Hepatocyte (in vitro differentiated cells): ENCODE data around the gene MGAT4A. TPM values are rescaled to one million over a fixed set of nuclear protein-coding genes. Genes with fewer than 3 reads are reported as not detected.

ENCODE experiments used
- DNase-seq: peaks from one replicate; pipeline ENCODE4 v3.0.0-alpha.2; 2016; ENCODE audit warnings: low spot score
- H2AFZ ChIP-seq: fragments of 200-600 bp; sonication (generic); 2 replicates; pipeline ENCODE4 v1.6.0; 2016; ENCODE audit warnings: antibody characterized with exemption, mild to moderate bottlenecking
- H3K27ac ChIP-seq: fragments of 200-600 bp; sonication (generic); 2 replicates; pipeline ENCODE4 v1.5.1; 2016; ENCODE audit warnings: mild to moderate bottlenecking
- H3K27me3 ChIP-seq: fragments of 200-600 bp; sonication (generic); 2 replicates; pipeline ENCODE4 v1.6.1; 2016
- H3K36me3 ChIP-seq: fragments of 200-600 bp; sonication (generic); replicated peaks from 2 replicates; pipeline ENCODE4 v1.5.1; 2016; ENCODE audit warnings: low read depth; ENCODE audit not compliant: insufficient read depth
- H3K4me1 ChIP-seq: fragments of 200-600 bp; sonication (generic); 2 replicates; pipeline ENCODE4 v1.5.1; 2016; ENCODE audit warnings: mild to moderate bottlenecking, moderate library complexity; ENCODE audit not compliant: insufficient read depth
- H3K4me2 ChIP-seq: fragments of 200-600 bp; sonication (generic); 2 replicates; pipeline ENCODE4 v1.6.0; 2016
- H3K4me3 ChIP-seq: fragments of 200-600 bp; sonication (generic); 2 replicates; pipeline ENCODE4 v1.5.1; 2016; ENCODE audit warnings: mild to moderate bottlenecking
- H3K79me2 ChIP-seq: fragments of 200-600 bp; sonication (generic); 2 replicates; pipeline ENCODE4 v1.6.0; 2017; ENCODE audit warnings: mild to moderate bottlenecking
- H3K9me2 ChIP-seq: fragments of 200-600 bp; sonication (generic); replicated peaks from 2 replicates; pipeline ENCODE4 v1.6.0; 2017; ENCODE audit warnings: mild to moderate bottlenecking; ENCODE audit not compliant: insufficient read depth
- H3K9me3 ChIP-seq: fragments of 200-600 bp; sonication (generic); 2 replicates; pipeline ENCODE4 v1.5.1; 2016; ENCODE audit warnings: low read depth, mild to moderate bottlenecking
- H4K20me1 ChIP-seq: fragments of 200-600 bp; sonication (generic); 2 replicates; pipeline ENCODE4 v1.6.0; 2016; ENCODE audit warnings: mild to moderate bottlenecking; ENCODE audit not compliant: insufficient read depth, poor library complexity, severe bottlenecking
- CTCF ChIP-seq: fragments of 200-600 bp; sonication (generic); IDR thresholded peaks from 2 replicates; pipeline ENCODE4 v1.5.1; 2016; ENCODE audit warnings: antibody characterized with exemption, mild to moderate bottlenecking; ENCODE audit not compliant: poor library complexity
- EZH2 ChIP-seq: fragments of 200-600 bp; sonication (generic); IDR thresholded peaks from 2 replicates; pipeline ENCODE4 v1.6.1; 2016; ENCODE audit warnings: antibody characterized with exemption, mild to moderate bottlenecking, borderline replicate concordance
- EZH2phosphoT487 ChIP-seq: fragments of 200-600 bp; sonication (generic); IDR thresholded peaks from one replicate; pipeline ENCODE4 v1.6.1; 2018; ENCODE audit warnings: antibody characterized with exemption, mild to moderate bottlenecking, low read depth, moderate library complexity; ENCODE audit not compliant: unreplicated experiment, severe bottlenecking
- WGBS: methylation state at CpG from one replicate; pipeline ENCODE4 v1.1.6; 2016; ENCODE audit warnings: low lambda C conversion rate; ENCODE audit errors: missing lambda C conversion rate; 5-methylcytosine and 5-hydroxymethylcytosine counted together
- polyA plus RNA-seq: library from polyadenylated mRNA; unstranded; fragments of >200 nt; fragmentation: Nextera tagmentation; extraction: Ambion mirVana; gene quantifications from 2 replicates; pipeline ENCODE4 v1.2.1, GENCODE V29; 2016
- total RNA-seq: library from RNA; depleted of rRNA; stranded (reverse); fragments of >200 nt; gene quantifications from 2 replicates; pipeline ENCODE4 v1.2.3, GENCODE V29; 2014

MGAT4A gene
- total and polyA plus RNA-seq, 2 experiments from 2014 or later, result 10.1 to 21.6 TPM

GRCh38 chr2:98720286-98720685 is 10.6 kb downstream of the MGAT4A start:
- H3K27me3 ChIP-seq, result no peaks in the 10 kb centered on the region
- WGBS, result 97% methylated on average over 4 of the region's 4 CpGs
- no peaks in the 10 kb centered on the region for H3K9me2 ChIP-seq
- no peak for DNase-seq
- H3K36me3 ChIP-seq, result no peaks in the 10 kb centered on the region
- no peaks in the 10 kb centered on the region for H3K4me1 ChIP-seq
- TF ChIP-seq EZH2phosphoT487 (no peak), EZH2 (no peak), CTCF (no peak)
- no peak overlapping the region for H3K4me2 ChIP-seq
- H3K27ac ChIP-seq, result no peak overlapping the region
- peaks cover 32% of the 10 kb centered on the region for H3K79me2 ChIP-seq
- no peak overlapping the region for H3K4me3 ChIP-seq
- no peaks in the 10 kb centered on the region for H3K9me3 ChIP-seq
- H4K20me1 ChIP-seq, result no peaks in the 10 kb centered on the region
- H2AFZ ChIP-seq, result no peak overlapping the region

- Histone ChIP-seq H3K36me3 (no peaks in the 10 kb centered on the region), H3K9me3 (no peaks in the 10 kb centered on the region), H3K27ac (no peak overlapping the region), H3K4me2 (no peak overlapping the region), H2AFZ (no peak overlapping the region), H3K79me2 (peaks cover 31% of the 10 kb centered on the region), H3K4me3 (no peak overlapping the region), H3K27me3 (no peaks in the 10 kb centered on the region), H4K20me1 (no peaks in the 10 kb centered on the region), H3K9me2 (no peaks in the 10 kb centered on the region), H3K4me1 (no peaks in the 10 kb centered on the region)
- no peak for DNase-seq
- no peak for TF ChIP-seq EZH2
- TF ChIP-seq CTCF, result no peak
- no peak for TF ChIP-seq EZH2phosphoT487
- 66% methylated on average over 6 of the region's 6 CpGs for WGBS
Measured at GRCh38 chr2:98717621-98718020, 13.3 kb downstream of the MGAT4A start.

GRCh38 chr2:98716786-98717185 is 14.1 kb downstream of the MGAT4A start:
- H3K36me3 ChIP-seq, result no peaks in the 10 kb centered on the region
- H3K4me3 ChIP-seq, result no peak overlapping the region
- no peaks in the 10 kb centered on the region for H3K27me3 ChIP-seq
- no peaks in the 10 kb centered on the region for H3K9me3 ChIP-seq
- no peaks in the 10 kb centered on the region for H3K4me1 ChIP-seq
- no peaks in the 10 kb centered on the region for H3K9me2 ChIP-seq
- WGBS, result 91% methylated on average over 5 of the region's 5 CpGs
- no peaks in the 10 kb centered on the region for H4K20me1 ChIP-seq
- H3K27ac ChIP-seq, result no peak overlapping the region
- DNase-seq, result no peak
- H3K79me2 ChIP-seq, result peaks cover 37% of the 10 kb centered on the region
- H2AFZ ChIP-seq, result no peak overlapping the region
- no peak for TF ChIP-seq EZH2phosphoT487
- no peak for TF ChIP-seq EZH2
- no peak for TF ChIP-seq CTCF
- H3K4me2 ChIP-seq, result no peak overlapping the region
